GM21825 (cell line): Measurements from ENCODE around the gene FBXL19.
A peak's percentile ranks its signal among the peaks of the same experiment; 100 is the strongest.

Source experiments
- ATAC-seq: cut with Tn5 transposase; IDR thresholded peaks from one replicate; pipeline ENCODE4 v1.9.1; 2021; ENCODE audit warnings: mild to moderate bottlenecking, moderate library complexity; ENCODE audit not compliant: unreplicated experiment

Gene FBXL19

DNA sequence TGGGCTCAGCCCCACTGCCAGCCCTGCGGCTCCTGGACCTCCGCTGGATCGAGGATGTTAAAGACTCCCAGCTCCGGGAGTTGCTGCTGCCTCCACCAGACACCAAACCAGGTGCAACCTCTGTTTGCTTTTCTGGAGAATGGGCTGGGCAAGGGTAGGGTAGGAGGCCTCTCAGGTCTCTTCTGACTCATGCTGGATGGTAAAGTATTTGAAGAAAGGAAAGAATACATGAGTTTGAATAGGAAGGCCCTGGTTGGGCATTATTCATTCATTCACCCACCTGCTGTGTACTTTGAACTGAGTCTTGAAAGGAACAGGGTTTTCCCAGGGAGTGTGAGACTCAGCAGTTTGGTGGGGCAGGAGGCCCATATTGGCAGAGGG, 19.0 kb downstream of the FBXL19 start:
- ATAC-seq = no peak

DNA sequence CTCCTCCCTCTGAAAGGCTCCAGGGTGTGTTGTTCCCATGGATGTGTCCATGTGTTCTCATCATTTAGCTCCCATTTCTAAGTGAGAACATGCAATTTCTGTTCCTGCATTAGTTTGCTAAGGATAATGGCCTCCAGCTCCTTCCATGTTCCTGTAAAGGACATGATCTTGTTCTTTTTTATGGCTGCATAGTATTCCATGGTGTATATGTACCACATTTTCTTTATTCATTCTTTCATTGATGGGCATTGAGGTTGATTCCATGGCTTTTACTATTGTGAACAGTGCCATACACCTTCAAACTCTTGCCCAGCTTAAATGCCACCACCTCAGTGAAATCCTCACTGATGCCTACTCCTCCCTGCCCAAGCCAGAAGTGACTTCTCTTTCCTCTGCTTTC, 21.0 kb downstream of the FBXL19 start:
- ATAC-seq = no peak

DNA sequence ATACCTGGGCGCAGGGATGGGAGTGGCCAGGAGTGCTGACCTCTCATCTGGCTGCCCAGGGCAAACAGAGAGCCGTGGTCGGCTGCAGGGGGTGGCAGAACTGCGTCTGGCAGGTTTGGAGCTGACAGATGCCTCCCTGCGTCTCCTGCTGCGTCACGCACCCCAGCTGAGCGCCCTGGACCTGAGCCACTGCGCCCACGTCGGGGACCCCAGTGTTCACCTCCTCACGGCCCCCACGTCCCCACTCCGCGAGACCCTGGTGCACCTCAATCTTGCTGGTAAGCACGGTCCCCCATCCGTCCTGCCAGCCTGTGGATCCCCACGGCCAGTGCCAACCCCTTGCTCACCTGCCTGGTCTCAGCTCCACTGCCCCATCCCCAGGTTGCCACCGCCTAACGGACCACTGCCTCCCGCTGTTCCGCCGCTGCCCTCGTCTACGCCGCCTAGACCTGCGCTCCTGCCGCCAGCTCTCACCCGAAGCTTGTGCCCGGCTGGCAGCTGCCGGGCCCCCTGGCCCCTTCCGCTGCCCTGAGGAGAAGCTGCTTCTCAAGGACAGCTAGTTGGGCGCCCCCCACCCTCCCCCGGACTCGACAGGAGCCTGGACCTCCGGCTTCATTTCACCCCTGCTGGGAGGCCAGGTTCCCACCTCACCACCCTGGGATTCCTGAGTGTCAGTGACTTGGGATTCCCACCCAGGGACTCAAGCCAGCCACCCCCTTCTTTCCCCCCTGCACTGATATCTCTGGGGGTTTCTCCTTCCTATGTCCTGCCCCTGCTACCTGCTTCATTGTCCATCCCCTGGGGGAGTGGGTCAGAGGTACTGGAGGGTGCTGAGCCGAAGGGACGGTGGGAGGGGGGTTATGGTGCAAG, 23.5 kb downstream of the FBXL19 start:
- no peak for ATAC-seq

DNA sequence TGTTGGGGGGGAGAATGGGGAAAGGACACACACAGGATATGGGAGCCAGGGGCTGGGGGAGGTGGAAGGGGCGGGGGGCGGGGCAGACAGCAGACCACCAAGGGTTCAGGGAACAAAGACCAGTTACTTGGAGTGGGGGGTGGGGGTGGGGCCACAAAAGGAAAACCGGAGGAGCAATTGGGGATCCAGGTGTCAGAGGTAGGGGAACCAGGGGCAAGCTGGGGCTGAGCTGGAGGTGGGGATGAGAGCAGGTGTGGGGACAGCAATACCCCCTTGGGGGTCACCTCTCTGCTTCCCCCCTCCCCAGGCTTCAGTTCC, 24.1 kb downstream of the FBXL19 start:
- no peak for ATAC-seq

DNA sequence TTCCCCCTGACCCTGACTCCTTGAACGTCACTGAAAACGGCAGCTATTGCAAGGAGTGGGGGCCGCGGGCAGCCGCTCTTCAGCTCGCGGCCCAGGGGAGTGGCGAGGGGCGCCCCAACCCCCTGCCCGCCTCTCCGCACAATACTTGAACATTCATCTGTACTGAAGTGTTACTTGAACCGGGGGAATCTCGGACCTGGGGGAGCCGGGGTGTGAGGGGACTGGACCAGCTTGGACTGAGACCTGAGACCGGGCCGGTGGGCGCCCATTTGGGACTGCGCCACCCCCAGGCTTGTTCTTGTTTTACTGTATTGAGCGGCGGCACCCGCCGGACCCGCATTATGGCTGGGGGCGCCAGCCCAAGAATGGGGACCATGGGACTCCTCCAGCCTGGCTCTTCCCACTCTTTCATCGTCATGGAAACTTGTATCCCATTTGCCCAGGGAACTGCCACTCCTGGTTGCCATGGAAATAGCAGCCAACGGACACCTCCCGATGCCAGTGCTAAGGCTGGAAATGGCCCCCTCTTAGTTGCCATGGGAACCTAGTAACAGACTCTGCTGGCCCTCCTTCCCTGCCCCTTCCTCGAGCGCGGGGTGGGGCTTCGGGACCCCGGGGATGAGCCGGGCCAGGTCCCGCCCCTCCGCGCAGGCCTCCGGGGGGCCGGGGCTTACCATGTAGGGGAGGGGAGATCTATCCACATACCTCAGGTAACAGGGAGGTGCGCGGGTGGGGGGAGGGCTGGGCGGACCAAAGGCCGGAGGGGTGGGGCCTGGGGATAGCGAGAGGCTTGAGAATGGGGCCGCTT, 24.7 kb downstream of the FBXL19 start:
- no peak for ATAC-seq

DNA sequence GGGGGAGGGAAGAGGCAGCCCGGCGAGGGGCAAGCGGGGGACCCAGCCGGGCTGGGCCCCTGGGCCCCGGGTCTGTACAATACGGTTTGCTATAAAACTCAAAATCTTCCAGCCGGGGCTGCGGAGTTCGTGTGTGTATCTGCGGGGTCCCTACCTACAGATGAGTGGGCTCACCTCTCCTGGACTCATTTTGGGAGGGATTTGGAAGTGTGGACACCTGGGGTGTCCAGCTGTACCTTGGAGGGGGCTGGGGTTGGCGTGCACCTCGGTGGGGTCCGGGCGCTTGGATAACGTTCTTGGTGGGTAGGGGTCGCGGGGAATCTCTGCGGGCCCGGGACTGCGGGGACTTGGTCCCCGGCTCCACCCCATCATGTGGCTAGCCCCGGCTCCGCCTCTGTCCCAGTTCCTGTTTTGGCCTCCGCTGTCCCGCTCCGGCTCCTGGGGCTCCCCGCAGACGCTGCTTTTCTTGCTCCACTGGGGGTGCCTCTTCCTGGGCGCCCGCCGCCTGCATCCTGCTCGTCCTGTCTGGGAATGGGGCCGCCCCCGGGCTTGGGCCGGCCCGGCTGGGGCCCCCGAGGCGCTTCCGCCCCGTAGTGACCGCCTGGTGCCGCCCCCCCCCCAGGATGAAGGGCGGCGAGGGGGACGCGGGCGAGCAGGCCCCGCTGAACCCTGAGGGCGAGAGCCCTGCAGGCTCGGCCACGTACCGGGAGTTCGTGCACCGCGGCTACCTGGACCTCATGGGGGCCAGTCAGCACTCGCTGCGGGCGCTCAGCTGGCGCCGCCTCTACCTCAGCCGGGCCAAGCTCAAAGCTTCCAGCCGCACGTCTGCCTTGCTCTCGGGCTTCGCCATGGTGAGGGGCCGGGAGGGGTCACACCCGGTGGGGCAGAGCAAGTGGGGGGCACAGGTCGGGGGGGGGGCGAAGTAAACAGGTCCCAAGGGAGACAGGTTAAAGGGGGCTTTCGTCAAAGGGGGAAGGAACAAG, 25.6 kb downstream of the FBXL19 start, which contains the start of gene ORAI3:
Gene ORAI3, plus strand, starts transcription at position 402 of the 983 bp plus-strand sequence. Its CDS starts 222 bp downstream, at position 624.
- ATAC-seq = peak; percentile 55

DNA sequence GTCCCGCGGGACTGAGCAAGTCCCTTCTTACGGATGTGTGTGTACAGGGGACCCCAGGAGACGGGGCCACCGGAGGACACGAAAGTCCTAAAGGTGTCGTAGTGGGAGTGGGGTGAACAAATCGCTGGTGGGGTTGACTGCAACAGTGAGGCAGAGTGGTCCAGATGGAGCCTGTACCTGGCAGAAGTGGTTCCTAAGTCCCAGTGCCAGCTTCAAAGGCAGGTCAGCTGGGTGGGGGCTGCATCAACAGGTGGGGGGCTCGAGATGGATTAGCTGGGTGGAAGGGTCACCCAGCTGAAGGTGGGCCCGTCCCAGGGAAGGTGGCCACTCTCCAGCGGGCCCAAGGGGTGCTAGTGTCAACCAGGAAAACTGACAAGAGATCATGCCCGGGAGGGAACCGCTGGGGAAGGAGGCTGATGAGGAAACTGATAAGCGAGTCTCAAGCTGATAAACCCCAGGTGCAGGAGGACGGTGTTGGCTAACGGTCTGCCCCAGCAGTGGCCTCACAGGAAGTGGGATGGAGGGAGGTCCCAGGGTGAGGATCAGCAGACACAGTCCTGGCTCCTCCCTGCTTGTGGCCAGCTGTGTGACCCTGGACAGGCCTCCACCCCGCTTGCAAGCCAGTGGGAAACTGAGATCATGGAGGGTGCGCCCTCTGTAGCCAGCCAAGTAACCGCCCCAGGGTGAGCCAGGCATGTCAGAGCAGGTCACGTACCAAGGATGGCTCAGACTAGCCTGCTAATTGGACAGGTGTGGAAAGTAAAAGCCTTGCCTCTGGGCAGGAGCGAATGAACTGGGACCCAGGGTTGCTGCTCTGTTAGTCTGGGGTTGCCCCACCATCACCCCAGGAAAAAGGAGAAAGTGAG, 26.5 kb downstream of the FBXL19 start:
- ATAC-seq = peak; percentile 52

DNA sequence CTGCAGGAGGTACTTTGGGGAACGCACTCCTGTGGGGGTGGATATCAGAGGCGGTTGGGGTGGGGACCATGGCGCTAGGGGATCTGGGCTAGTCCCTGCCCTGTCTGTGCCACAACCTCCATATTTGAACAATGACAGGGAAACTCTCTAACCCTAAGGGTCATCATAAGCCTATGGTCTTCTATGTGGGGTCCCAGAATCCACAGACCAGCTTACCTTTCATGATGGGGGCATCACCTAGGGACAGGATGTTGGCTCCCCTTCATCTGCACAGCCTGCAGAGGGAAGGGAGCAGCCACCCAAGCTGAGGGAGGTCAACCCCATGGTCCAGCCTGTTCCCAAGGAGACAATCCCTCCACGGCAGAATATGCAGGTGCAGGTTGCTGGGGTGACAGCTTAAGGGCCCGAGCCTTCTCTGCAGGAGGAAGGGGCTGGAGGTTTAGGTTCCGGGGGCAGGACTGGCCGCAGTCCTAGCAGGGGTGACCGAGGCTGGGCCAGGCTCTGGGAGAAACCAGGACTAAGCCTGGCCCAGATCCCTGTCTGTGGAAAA, 27.2 kb downstream of the FBXL19 start:
- no peak for ATAC-seq

DNA sequence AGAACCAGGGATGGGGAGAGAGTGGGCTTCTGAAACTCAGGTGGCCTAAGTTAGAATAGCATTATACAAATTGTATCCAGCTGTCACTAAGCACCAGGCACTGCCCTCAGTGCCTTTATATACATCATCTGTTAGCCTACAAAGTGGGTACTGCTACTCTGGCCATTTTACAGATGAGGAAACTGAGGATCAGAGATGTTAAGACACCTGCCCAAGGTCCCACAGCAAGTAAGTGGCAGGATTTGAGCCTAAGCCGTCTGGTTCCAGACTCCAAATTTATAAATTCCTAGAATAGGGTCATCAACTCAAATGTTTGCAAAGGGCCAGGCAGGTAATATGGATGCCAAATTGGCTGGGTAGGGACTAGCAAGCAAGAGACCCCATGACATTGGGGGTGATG, 27.8 kb downstream of the FBXL19 start:
- no peak for ATAC-seq

DNA sequence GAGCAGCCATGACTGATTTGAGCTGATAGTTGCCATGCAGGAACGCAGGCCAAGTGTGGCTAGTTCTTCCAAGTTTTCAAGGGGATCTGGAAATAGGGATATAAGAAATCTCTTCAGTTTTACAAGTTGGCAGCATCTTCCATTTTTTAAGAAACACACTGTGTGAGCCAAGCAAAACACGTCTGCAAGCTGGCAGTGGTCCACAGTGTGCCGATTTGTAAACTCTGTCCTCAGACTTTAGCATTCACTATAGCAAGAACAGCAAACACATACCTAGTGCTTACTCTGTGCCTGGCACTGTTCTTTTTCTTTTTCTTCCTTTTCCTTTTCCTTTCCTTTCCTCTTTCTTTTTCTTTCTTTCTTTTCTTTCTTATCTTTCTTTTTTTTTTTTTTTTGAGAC, 28.4 kb downstream of the FBXL19 start:
- ATAC-seq = no peak

DNA sequence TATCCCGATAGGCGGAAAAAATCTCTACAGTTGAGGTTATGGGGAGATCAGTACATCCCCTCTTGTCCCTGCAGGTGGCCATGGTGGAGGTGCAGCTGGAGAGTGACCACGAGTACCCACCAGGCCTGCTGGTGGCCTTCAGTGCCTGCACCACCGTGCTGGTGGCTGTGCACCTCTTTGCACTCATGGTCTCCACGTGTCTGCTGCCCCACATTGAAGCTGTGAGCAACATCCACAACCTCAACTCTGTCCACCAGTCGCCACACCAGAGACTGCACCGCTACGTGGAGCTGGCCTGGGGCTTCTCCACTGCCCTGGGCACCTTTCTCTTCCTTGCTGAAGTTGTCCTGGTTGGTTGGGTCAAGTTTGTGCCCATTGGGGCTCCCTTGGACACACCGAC, 29.7 kb downstream of the FBXL19 start:
- no peak for ATAC-seq

DNA sequence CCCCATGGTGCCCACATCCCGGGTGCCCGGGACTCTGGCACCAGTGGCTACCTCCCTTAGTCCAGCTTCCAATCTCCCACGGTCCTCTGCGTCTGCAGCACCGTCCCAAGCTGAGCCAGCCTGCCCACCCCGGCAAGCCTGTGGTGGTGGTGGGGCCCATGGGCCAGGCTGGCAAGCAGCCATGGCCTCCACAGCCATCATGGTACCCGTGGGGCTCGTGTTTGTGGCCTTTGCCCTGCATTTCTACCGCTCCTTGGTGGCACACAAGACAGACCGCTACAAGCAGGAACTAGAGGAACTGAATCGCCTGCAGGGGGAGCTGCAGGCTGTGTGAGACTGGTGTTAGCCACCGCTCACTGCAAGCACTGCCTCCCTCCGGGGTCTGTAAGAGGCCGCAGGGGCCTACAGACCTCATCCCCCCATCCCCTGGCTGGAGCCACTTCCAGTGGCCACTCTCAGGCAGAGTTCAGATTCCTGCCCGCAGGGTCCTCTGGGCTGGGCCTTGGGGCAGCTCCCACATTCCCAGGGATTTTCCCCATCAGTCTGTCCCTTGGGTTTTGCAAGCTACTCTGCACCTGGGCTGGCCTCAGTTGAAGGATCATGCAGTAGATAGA, 30.2 kb downstream of the FBXL19 start:
- ATAC-seq = no peak

DNA sequence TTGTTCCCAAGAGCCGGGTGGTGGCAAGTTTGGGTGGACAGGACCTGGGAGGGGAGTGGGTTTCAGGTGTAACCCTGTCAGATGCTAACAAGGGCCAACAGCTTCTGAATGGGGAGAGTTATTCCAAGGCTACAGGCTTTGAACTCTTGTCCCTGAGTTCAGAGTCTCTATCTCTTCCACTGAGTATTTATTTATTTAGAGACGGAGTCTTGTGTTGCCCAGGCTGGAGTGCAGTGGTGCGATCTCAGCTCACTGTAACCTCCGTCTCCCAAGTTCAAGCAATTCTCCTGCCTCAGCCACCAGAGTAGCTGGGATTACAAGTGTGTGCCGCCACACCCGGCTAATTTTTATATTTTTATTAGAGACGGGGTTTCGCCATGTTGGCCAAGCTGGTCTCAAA, 31.6 kb downstream of the FBXL19 start:
- ATAC-seq = no peak

DNA sequence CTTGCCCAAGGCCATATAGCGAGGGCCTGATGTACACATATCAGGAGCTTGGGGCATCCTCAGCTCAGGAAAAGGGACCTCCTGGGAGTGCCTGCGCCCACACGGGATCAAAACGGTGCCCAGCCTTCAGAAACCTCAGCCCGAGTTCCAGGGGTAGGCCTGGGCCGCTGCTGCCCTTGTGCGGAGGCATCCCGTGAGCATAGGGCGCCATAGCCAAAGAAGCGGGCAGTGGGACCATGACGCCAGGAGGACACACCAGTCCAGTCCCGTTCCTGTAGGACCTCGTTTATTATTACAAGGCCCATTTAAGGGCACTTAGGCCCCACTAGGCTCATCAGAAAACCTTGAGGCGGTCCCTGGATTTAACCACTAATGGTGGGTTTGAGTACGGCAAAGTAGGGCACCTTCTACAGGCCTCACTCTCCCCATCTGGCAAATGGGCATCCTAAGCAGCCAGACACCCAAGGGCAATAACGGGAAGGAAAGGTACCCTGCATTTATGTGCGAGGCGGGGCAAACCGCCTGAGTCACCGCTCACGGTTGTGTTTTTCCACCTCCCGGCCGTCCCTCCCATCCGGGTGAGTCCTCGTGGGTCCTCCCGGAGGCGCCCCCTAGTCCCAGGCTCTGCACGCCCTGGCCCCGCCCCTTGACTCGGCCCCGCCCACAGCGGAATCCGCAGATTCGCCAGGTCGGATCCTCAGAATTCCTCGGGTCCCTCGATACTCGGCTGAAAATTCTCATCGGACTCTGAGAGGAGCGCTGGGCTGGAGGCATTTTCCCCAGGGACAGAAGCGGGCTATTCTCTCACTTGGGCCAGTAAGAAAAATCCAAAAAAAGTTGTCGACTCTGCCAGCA, 33.5 kb downstream of the FBXL19 start:
- ATAC-seq = peak; percentile 42

DNA sequence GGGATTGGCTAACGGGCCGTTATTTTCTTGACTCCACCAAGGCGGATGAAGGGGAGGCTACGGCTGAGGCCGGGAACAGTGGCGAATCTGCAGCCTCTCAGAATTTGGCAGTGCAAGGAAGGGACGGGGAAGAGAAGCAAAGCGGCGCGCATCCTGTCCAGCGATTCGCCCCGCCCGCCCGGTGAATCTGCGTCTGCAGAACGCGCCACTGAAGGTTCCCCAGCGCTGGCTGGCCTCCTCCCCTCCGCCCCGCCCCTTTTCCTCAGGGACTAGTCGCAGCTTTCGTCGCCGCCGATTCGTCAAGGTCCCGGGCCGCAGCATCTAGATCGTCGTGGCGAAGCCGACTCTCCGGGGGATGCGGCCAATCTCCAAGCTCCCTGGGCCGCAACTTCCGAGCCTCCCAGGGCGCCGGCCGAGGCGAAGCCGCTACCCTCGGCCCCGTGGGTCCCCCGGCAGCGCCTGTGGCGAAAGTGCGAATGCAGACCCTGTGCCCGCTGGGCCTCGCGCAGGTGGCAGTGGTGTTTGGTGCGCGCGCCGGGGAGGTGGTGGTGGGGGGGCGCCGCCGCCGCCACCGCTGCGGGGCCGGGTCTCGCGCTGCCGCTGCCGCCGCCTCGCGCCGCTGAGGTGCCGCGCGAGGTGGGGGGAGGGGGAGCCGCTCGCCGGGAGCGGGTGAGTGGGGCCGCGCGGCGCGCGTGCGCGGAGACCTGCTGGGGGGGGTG, 34.2 kb downstream of the FBXL19 start, which contains the start of gene SETD1A:
Gene SETD1A, plus strand, starts transcription at position 299 of the 719 bp plus-strand sequence. CDS start 978 bp downstream, outside the sequence.
- ATAC-seq = peak; percentile 67

DNA sequence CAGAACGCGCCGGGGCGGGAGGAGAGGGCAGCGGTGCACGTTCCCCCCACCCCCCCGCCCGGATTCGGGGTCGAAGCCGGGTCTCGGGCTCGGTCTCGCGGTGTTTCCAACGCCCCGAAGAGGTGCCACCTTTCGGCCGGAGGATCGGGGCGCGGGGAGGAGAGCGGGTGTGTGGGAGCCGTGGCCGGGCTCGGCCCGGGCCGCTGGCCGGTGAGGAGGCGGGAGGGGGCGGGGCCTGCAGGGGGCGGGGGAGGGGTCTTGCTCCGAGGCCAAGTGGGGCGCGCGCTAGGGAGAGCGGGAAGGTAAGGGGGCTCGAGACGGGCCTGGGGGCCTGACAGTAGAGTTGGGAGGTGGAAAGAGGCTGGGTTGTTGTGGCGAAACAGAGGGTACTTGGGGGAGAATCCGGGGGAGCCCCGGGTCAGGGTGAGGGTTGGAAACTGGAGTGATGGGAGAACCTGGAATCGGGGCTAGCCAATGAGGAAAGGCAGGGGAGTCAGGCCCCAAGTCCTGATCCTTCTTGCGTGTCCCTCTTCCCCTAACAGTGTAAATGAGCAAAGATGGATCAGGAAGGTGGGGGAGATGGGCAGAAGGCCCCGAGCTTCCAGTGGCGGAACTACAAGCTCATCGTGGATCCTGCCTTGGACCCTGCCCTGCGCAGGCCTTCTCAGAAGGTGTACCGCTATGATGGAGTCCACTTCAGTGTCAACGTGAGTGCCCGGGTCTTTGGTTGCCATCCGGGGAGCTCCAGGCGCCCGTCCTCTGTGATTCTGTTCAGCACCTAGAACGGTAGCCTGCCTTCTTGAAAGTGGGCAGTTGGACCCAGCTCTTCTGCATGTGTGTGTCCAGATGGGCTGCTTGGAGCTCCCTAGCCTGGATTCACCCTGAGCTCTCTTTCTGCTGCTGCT, 35.1 kb downstream of the FBXL19 start:
- peak; percentile 16 for ATAC-seq

DNA sequence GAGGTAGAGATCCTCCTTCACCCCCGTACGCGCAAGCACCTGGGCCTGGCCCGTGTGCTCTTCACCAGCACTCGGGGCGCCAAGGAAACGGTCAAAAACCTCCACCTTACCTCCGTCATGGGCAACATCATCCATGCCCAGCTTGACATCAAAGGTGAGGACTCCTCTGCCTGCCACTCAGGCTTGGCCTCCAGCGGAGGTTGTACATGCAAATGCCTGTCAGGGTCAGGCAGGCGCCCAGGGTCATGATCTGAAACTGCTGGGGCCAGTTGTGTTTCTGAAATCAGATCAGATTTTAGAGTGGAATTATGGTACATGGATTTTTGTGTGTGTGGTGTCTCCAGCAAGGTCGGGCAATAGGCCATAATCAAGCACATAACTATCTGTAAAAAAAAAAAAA, 38.0 kb downstream of the FBXL19 start:
- no peak for ATAC-seq
